Skeletal muscle tissue (tissue), 4 donors: ENCODE results near the gene EFCAB12. TPM values are rescaled to one million over a fixed set of nuclear protein-coding genes. Genes with fewer than 3 reads are reported as not detected.

Experiments
- H3K27ac ChIP-seq: one replicate; pipeline ENCODE4 v1.7.0; 2013; ENCODE audit warnings: mild to moderate bottlenecking, low read depth, low read length, inconsistent platforms
- H3K27me3 ChIP-seq, 3 donors: one replicate each; pipeline ENCODE4 v1.7.0; 2013; ENCODE audit warnings: low read length in 3 of 3; ENCODE audit not compliant: control insufficient read depth in 3 of 3, insufficient read depth in 3 of 3
- H3K36me3 ChIP-seq, 3 donors: one replicate each; pipeline ENCODE4 v1.7.0; 2013; ENCODE audit warnings: low read length in 3 of 3; ENCODE audit not compliant: control insufficient read depth in 3 of 3, insufficient read depth in 3 of 3
- H3K4me1 ChIP-seq, 3 donors: one replicate each; pipeline ENCODE4 v1.7.0; 2013; ENCODE audit warnings: low read length in 3 of 3, mild to moderate bottlenecking in 3 of 3; ENCODE audit not compliant: control insufficient read depth in 3 of 3, insufficient read depth in 3 of 3
- H3K4me3 ChIP-seq, 3 donors: one replicate each; pipeline ENCODE4 v1.7.0; 2013; ENCODE audit warnings: low read length in 3 of 3
- H3K9ac ChIP-seq, 3 donors: one replicate each; pipeline ENCODE4 v1.7.0; 2013; ENCODE audit warnings: low read length in 3 of 3, mild to moderate bottlenecking in 3 of 3, moderate library complexity in 2 of 3, low read depth in 1 of 3
- H3K9me3 ChIP-seq, 3 donors: one replicate each; pipeline ENCODE4 v1.7.0; 2013; ENCODE audit warnings: low read length in 3 of 3; ENCODE audit not compliant: control insufficient read depth in 3 of 3
- total RNA-seq: library from RNA; depleted of rRNA; stranded (reverse); fragments of >200 nt; gene quantifications from one replicate; pipeline ENCODE4 v1.2.3, GENCODE V29; 2014
- donor health status: Osteomylitis.

Gene EFCAB12
- total RNA-seq, 1 donor from 2014 or later, result not detected

DNA sequence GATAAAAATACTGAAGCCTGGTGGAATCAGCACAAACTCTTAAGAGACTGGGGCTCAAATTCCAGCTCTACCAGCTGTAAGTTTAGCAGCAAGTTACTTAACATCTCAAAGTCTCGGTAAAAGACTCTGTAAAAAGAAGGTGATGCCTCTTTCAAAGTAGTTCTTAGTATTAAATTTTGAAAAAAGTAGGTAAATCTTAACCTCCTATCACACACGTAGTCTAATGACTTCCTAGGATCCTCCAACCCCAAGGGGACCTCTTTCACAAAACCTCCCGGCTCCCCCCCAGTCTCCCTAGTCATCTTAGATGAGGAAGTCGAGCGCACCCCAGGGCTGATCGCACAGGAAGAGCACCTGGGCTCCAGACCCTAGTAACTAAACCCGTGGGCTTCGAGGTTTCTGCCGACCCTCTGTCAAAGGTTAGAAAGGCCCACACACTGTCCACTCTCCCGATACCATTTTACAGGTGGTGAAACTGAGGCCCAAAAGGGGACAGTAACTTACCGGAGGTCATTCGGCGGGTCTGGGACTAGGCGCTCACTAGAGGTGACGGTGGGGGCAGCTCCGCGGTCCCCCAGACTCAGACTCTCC is 10.9 kb upstream of the EFCAB12 start:
- peak overlapping the region; percentile 90 to 95 (median 94) for H3K4me3 ChIP-seq
- H3K36me3 ChIP-seq, result peaks cover 4 to 19% (median 17%) of the 10 kb centered on the region in 3 donors
- peaks cover 23 to 43% (median 25%) of the 10 kb centered on the region in 3 donors for H3K4me1 ChIP-seq
- no peaks in the 10 kb centered on the region for H3K9me3 ChIP-seq
- no peaks in the 10 kb centered on the region for H3K27me3 ChIP-seq
- peak overlapping the region; percentile 89 to 93 (median 92) for H3K9ac ChIP-seq
- H3K27ac ChIP-seq, result peak overlapping the region; percentile 80

DNA sequence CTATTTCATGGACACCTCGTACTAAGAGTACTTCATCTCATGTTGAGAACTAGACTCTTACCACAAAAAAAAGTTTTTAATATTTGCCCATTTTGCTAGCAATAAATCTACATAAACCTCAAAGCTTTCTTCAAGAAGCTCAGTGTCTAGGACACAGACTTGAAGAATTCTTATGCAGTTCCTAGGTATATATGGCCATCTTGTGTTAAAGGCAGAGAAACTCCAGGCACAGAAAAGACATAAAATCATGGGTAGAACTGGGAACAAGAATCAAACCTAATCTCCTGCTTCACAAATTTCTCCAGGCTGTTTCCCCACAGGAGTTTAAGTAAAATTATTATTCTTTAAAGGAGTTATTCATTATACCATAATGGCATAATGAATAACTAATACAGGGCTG is 6.9 kb upstream of the EFCAB12 start:
- H3K4me1 ChIP-seq, result peaks cover 5 to 19% (median 8%) of the 10 kb centered on the region in 3 donors

DNA sequence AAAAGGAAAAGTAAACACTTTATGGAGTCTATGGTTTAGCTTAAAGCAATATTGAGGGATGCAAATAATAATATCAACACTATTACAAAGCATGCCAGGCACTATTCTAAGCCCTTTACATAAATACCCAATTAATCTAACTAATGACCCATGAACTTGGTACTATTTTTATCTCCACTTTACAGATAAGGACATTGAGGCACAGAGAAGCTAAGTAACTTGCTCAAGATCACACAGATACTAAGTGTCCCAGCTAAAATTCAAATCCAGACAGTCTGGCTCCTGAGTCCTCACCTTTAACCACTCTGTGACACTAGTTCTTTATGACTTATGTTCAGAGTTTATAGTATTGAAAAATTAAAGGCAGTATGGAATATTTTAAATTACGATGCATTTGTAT is 5.7 kb upstream of the EFCAB12 start:
- no peaks in the 10 kb centered on the region for H3K27me3 ChIP-seq
- H3K9me3 ChIP-seq, result no peaks in the 10 kb centered on the region
- H3K27ac ChIP-seq, result no peak overlapping the region
- no peak overlapping the region for H3K9ac ChIP-seq
- no peak overlapping the region for H3K4me3 ChIP-seq
- H3K4me1 ChIP-seq, result peaks cover 0 to 14% (median 5%) of the 10 kb centered on the region in 3 donors
- H3K36me3 ChIP-seq, result peaks cover 25 to 57% (median 44%) of the 10 kb centered on the region in 3 donors

More for the DNA sequence above, 6.9 kb upstream of the EFCAB12 start:
- no peaks in the 10 kb centered on the region for H3K27me3 ChIP-seq
- H3K27ac ChIP-seq, result no peak overlapping the region
- H3K9ac ChIP-seq, result no peak overlapping the region
- peaks cover 25 to 54% (median 40%) of the 10 kb centered on the region in 3 donors for H3K36me3 ChIP-seq
- no peaks in the 10 kb centered on the region for H3K9me3 ChIP-seq
- H3K4me3 ChIP-seq, result no peak overlapping the region

DNA sequence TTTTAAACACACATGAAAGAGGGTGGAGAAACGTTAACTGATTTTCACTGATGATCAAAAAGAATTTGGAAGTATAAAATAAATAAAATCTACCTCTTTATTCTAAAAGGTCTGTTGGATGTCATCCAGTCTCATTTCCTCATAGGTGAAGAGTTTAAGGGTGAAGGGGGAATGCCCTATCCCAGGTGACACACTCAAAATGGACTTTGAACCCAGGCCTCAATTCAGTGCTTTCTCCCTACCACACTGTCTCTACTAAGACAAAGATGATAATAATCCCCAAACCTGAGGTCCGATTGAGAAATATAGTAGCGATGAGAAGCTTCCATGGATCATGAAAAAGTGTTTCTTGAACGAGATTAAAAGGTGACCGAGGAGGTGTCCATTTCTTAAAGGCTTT is 5.1 kb upstream of the EFCAB12 start:
- Histone ChIP-seq H3K4me3 (no peak overlapping the region), H3K9me3 (no peaks in the 10 kb centered on the region), H3K36me3 (peaks cover 25 to 57% (median 44%) of the 10 kb centered on the region in 3 donors), H3K9ac (no peak overlapping the region), H3K27me3 (no peaks in the 10 kb centered on the region), H3K4me1 (peaks cover 5 to 11% (median 9%) of the 10 kb centered on the region in 3 donors), H3K27ac (no peak overlapping the region)

DNA sequence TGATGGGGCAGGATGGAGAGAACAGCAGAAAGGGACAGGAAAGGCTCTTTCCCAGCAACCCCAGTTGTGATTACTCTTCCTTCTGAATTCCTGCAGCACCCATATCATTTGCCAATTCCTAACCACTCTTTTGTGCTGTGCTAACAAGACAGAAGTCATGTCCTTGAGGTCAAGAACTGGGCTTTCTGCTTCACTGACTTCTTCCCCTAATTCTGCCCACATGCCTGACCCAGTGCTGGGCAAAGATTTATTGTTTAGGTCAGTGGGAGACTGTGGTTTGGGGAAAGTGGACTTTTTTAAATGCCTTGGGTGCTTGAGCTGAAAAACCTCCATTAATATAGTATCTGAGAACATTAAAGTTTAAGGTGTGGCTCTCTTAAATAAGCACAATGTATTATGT is 4.2 kb upstream of the EFCAB12 start:
- H3K9me3 ChIP-seq, result no peaks in the 10 kb centered on the region
- peaks cover 12 to 17% (median 16%) of the 10 kb centered on the region in 3 donors for H3K4me1 ChIP-seq
- H3K36me3 ChIP-seq, result peaks cover 23 to 56% (median 41%) of the 10 kb centered on the region in 3 donors
- H3K9ac ChIP-seq, result no peak overlapping the region
- no peak overlapping the region for H3K27ac ChIP-seq
- no peak overlapping the region for H3K4me3 ChIP-seq
- H3K27me3 ChIP-seq, result no peaks in the 10 kb centered on the region

DNA sequence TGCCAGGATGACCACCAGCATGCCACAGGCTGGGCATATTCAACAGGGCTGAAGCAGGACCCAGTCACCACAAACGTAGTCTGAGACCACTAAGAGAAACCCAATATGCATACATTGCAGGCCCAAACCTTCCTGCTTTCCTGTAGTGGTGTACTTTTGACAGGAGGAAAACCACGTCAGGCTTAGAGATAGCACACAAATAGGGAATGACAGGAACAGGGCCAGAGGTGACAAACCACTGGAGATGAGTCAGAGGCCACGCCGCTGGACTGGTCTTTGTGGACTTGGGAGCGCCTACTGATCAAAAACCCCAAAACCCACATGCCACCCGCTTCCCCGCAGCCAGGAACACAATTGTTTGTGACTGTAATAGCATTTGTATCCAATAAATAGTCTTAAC is 3.6 kb upstream of the EFCAB12 start:
- Histone ChIP-seq H3K9me3 (no peaks in the 10 kb centered on the region), H3K27ac (no peak overlapping the region), H3K4me3 (no peak overlapping the region), H3K36me3 (peaks cover 20 to 51% (median 35%) of the 10 kb centered on the region in 3 donors), H3K27me3 (no peaks in the 10 kb centered on the region), H3K4me1 (peaks cover 12 to 21% (median 18%) of the 10 kb centered on the region in 3 donors), H3K9ac (no peak overlapping the region)

DNA sequence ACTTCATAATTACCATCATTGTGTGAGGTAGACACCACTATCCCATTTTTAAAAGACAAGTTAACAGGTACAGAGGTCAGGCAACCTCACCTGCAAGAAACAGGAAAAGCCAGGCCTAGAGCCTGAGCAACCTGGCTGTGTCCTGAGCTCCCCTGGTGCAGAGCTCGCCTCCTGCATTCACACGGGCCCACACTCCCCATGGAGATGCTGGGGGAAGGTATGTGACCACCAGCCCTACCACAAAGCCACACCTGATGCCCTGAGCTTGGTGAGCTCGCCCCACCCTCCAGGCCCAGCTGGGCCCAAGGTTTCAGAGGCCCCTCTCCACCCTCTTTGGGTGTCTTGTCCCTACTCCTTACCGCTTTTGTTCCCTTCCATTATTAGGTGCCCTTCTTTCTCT is 1.2 kb upstream of the EFCAB12 start:
- Histone ChIP-seq H3K27ac (no peak overlapping the region), H3K36me3 (peaks cover 20 to 38% (median 27%) of the 10 kb centered on the region in 3 donors), H3K9me3 (no peaks in the 10 kb centered on the region), H3K4me3 (no peak overlapping the region), H3K4me1 (peaks cover 11 to 17% (median 12%) of the 10 kb centered on the region in 3 donors), H3K27me3 (no peaks in the 10 kb centered on the region), H3K9ac (no peak overlapping the region)

DNA sequence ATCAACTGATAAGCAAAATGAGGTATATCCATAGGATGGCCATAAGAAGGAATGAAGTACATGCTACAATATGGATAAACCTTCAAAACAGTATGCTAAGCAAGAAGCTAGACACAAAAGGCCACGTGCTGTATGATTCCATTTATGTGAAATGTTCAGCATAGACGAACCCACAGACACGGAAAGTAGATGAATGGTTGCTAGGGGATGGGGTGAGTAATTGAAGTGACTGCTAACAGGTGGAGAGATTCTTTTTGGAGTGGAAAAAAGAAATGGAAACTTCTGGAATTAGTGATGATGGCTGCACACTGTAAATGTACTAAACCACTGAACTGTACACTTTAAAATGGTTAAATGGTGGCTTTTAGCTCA is 630 bp upstream of the EFCAB12 start:
- H3K9me3 ChIP-seq, result no peaks in the 10 kb centered on the region
- H3K9ac ChIP-seq, result peak overlapping the region in 2 of 3 donors; percentile 6 to 74
- peaks cover 11 to 17% (median 12%) of the 10 kb centered on the region in 3 donors for H3K4me1 ChIP-seq
- H3K4me3 ChIP-seq, result peak overlapping the region in 2 of 3 donors; percentile 88
- H3K27ac ChIP-seq, result peak overlapping the region; percentile 14
- H3K27me3 ChIP-seq, result no peaks in the 10 kb centered on the region
- H3K36me3 ChIP-seq, result peaks cover 19 to 36% (median 27%) of the 10 kb centered on the region in 3 donors

DNA sequence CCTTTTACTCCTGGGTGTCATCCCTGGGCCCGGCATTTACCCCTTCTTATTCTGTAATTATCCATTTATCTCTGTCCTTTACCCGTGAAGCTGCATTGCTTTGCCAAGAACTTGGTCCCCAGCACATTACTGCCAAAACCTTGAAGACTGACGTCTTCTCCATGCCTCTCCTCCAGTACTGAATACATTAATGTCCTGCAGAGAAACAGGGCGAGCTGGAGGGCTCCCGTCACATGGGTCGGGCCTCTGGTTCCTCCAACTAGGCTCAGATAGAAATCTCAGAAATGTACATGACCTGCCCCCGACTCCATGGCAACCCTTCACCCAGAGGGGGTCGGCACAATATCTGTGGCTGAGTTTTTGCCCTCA is 445 bp downstream of the EFCAB12 start:
- Histone ChIP-seq H3K27me3 (no peaks in the 10 kb centered on the region), H3K27ac (no peak overlapping the region), H3K9me3 (no peaks in the 10 kb centered on the region), H3K4me1 (peaks cover 11 to 17% (median 12%) of the 10 kb centered on the region in 3 donors), H3K4me3 (peak overlapping the region; percentile 86 to 88 (median 88)), H3K9ac (peak overlapping the region in 2 of 3 donors; percentile 62 to 74), H3K36me3 (peaks cover 10 to 26% (median 18%) of the 10 kb centered on the region in 3 donors)

DNA sequence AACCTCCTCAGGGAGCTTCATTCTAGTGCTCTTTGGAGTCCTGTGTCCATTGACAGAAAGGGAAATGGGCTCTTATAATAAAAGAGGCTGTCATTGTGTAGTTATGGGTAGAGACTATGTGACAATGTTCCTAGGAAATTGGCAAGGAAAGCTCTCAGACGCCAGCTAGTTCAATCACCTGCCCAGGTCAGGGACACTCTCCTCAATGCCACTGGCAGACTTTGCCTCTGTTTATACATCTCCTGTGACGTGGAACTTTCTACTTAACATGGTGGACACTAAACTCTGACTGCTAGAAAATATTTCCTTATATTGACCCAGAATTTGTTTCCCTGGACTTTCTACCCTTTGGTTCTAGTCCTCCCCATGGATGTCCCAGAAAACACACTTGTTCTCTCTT is 2.8 kb downstream of the EFCAB12 start:
- Histone ChIP-seq H3K27ac (no peak overlapping the region), H3K4me1 (peaks cover 11 to 17% (median 12%) of the 10 kb centered on the region in 3 donors), H3K9ac (no peak overlapping the region), H3K36me3 (peaks cover 0 to 5% (median 4%) of the 10 kb centered on the region in 3 donors), H3K4me3 (no peak overlapping the region), H3K27me3 (no peaks in the 10 kb centered on the region), H3K9me3 (no peaks in the 10 kb centered on the region)
